GM21786 (cell line): ENCODE data around the gene B3GAT1.

Experiments used
- ATAC-seq: cut with Tn5 transposase; IDR thresholded peaks from one replicate; pipeline ENCODE4 v1.9.1; 2021; ENCODE audit not compliant: unreplicated experiment

Gene B3GAT1

GRCh38 chr11:134374171-134374570, 37.9 kb downstream of the B3GAT1 start:
- ATAC-seq: no peak

DNA sequence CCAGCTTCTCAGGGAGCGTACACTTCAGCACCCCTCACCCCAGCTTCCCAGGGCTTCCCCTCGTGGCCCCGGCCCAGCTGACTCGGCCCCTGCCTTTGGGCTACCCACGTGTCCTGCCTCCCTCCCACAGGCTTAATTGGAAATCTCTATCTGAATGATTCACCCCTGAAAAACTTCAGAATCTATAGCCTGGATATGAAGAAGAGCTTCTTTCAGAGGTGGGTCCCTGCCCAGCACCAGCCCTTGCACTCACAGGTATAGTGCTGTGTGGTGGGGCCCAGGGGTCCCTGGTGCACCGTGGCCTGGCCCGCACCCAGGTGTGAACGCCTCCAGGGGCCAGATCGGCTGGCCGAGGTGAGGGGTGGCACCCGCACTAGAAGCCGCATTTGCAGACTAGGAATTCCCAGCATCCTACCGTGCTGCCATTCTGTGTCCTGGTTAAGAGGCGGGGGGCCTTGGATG, 38.4 kb downstream of the B3GAT1 start:
- ATAC-seq: no peak

DNA sequence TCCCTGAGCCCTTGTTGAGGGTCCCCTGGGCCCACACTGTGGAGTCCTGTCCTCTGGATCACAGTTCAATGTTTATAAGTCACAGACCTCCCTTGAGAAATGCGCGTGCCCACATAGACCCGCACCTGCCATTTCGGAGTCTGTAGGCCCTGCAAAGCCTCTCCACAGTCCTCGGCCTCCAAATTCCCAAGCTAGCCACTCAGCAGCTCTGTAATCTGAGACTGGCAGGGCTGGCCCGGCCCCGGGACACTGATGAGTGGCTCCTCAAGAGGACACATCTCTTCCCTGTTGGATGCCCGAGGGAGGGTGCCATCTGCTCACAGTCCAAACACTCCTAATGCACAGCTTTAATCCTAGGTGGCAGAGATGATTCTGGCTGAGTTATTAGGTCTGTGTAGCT, 39.1 kb downstream of the B3GAT1 start:
- ATAC-seq: no peak

DNA sequence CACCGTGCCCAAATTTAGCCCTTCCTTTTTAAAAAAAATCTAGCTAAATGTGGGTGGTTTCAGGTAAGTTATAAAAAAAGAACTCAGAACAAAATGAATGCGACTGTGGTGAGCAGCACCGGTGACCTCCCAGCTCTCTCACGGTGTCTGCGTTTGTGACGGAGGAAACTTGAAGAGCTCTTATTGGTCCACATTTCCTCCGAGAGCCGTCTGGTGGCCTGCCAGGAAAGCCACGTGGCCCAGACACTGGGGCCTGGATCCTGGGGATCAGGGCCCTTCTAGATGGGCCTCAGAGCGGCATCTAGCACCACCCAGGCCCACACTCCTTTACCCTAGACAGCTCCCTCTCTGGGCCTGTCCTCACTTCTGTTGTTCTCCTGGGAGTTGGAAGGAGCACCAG, 39.5 kb downstream of the B3GAT1 start:
- no peak for ATAC-seq

DNA sequence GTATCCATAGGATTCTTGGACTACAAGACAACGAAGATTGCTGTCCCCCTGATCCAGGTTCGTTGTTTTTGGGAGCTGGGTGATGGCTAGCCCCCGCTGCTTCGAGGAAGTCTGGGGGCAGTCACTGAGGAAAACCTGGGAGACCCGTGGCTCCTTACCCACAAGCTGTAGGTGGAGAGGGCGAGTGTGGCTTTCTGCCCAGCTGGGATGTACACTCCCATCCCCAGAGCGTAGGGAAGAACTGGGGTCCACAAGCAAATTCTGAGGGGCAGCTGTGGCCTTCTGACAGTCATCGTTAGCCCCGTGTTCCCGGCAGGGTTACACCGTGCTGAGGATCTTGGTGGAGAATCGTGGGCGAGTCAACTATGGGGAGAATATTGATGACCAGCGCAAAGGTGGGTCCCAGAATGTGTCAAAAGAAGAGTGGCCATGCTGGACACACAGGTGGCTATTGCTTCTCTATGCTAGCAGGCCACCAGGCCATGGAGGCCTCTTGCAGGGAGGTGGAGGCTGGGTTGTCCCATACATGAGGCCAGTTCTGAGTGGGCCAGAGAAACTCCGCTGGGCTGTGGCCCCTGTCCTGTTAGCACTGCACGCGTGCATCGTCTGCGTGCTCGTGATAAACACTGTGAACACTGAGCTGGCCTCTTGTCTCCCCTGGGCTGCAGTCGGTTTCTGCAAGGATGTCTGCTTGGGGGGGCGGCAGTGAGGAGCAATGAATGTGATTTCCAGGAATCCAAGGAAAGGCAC, 40.4 kb downstream of the B3GAT1 start:
- no peak for ATAC-seq

DNA sequence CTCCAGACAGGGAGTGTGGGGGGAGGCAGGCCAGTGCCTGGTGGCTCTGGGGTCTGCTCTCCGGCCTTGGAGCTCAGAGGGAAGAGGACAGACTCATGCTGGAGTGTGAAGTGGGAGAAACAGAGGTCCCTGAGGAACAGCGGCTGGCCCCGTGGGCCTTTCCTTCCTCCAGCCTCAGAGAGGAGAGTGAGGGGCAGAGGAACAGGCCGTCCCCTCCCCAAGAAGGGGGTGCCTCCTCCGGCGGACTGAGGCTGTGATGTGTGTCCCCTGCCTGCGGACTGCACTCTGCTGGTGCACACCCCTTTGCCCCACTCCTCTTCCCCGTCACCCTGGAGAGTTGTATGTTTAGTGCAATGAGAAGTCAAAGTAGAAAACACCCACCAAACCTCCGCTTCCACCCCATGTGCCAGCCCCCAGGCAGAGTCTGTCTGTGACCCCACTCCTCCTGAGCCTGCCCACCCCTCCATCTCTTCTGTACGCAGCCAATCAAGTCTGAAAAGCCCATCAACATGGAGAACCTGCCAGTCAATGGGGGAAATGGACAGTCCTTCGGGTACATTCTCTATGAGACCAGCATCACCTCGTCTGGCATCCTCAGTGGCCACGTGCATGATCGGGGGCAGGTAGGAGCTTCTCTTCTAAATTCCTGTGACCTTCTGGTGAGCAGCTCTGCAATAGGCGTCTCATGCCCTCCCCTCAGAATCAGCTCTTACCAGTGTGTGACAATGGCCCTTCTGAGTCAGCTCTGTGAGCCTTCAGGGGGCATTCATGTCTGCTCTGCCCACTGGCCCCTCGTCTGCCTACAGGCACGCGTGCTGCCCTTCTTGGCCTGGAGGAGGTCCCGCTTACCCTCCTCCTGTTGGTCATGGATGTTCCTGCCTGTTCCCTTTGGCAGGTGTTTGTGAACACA, 41.3 kb downstream of the B3GAT1 start:
- ATAC-seq: no peak

DNA sequence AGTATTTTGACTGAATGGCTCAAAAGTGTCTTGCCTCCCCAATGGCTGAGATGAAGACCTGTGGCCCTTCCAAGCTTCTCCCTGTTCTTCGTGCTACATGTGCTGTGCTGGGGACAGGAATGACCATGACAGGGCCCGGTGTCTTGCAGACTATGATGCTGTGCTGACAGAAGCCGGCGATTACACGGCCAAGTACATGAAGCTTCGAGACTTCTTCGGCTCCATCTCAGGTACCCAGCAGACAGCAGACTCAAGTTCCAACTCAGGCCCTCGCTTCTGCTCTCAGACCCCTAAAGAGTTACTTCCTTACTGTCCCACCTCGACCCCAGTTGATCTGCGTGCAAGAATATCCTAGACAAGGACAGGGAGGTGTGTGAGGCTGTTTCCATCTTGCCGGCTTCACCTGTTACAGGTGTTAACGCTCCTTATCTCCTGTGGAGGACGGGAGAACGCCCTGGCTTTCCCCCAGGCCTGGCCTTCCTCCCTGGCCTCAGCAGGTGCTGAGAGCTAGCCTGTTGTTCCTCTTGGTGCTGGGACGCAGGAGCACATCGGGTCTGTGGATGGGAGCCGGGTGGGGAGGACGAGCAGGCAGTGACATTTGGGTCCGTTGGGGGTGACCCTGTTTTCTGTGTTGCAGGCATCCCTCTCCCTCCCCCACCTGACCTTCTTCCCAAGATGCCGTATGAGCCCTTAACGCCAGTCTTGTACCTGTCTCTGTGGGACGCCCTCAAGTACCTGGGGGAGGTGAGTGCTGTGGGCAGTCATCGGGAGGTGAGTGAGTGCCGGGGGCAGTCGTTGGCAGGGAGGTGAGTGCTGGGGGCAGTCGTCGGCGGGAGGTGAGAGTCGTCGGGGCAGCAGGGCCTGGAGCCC, 42.2 kb downstream of the B3GAT1 start:
- ATAC-seq: no peak

GRCh38 chr11:134367781-134368180, 44.3 kb downstream of the B3GAT1 start:
- no peak for ATAC-seq

DNA sequence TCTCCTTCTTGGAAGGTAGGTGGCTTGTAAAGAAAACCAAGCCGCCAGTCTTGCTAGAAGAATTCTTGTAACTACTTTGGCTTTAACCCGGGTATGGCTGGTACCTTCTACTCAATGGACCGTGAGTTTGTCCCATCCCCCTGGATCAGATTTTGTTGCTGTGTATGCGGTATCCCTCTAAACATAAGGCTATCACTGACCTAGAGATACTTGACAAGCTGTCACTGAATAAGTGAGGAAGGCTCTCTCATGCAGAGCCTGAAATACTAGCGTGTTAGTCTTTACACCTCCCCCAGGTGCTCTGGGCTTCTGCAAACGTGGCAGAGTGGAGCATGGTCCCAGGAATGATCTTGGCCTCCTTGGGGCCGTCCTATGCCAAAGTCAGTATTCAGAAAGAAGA, 45.8 kb downstream of the B3GAT1 start:
- no peak for ATAC-seq

- ATAC-seq: no peak
Measured at GRCh38 chr11:134365011-134365925, 46.8 kb downstream of the B3GAT1 start.

DNA sequence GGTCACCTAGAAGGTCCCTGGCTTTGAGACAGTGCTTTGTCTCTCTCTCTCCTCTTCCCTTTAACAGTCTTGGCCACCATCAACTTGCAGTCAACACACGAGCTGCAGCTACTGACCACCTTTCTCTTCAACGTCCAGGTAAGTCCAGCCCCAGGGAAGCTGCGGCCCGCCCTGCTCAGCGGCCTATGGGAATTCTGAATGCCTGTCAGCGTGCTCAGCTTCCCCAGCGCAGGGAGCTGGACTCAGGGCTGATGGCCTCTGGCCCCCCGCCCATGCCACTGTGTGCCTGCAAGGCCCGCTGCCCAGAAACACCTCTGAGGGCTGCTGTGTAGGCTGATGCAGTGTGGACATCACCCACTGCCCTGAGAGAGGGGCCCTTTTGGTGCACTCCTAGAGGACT, 47.8 kb downstream of the B3GAT1 start:
- no peak for ATAC-seq

DNA sequence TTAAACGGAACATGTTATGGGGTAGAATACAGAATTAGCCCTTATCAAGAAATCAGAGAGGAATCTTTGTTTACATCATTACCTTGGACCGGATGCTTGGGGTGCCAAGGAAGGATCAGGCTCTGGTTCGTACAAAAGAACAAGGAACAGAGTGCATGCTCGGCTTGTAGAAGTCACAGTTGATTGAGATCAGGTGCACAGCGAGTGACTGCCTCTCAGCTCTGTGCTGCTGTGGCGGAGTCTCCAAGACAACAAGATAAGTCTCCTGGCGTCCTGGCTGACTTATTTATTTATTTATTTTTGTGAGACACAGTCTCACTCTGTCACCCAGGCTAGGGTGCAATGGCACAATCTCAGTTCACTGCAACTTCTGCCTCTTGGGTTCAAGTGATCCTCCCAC, 48.5 kb downstream of the B3GAT1 start:
- ATAC-seq: no peak

DNA sequence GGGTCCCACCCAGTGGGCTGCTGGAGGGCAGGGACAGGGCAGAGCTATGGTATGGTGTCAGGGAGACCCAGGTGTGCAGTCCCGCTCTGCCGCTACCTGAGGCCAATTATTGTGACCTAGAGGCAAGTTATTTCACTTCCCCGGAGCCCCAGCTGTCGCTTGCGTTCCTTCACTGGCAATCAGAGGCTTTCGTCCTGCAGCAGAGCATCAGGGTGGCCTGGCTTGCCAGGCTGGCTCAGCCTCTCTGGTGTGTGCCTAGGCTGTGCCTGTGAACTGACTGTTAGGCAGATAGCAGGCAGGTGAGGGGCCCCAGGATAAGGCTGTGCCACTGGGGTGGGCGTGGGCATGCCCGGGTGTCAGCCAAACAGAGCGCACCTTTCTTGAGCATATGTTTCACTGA, 48.9 kb downstream of the B3GAT1 start:
- ATAC-seq: no peak

DNA sequence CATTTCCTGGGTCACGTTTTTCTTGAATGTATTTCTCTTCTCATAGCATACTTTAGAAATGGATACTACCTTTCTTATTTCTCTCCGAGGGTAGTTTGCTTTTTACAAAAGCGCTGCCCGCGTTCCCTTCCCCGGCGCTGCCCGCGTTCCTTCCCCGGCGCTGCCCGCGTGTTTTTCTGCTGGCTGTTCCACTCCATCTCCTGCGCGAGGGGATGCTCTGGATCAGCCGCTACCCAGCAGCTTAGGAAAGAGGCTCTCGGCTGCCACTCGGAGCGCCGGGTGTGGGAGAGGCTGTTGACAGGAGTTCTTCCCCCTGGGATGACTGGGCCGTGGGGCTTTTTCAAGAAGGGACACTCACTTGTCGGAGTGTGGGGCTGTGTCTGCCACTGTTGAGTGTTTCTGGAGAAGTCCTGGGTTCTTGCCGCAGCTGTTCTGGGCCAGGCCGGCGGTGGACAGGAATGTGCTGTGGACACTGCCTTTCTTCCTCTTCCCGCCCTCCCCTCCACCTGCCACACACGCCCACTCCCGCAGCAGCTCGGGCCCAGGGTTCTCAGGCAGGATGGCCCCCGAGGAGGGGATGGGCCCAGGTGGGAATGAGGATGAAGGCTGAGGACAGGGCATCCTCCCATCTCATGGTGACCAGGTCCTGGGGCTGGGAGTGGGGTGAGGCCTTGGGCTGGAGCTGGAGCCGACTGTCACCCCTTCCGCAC, 49.7 kb downstream of the B3GAT1 start:
- ATAC-seq: no peak

- no peak for ATAC-seq
Measured at GRCh38 chr11:134361661-134362060, 50.4 kb downstream of the B3GAT1 start.

GRCh38 chr11:134360050-134360835, 51.8 kb downstream of the B3GAT1 start:
- peak; percentile 82 for ATAC-seq

- ATAC-seq: no peak
Measured at GRCh38 chr11:134359646-134360045, 52.4 kb downstream of the B3GAT1 start.

- ATAC-seq: no peak
Measured at GRCh38 chr11:134358856-134359490, 53.1 kb downstream of the B3GAT1 start.
